WTC11 (cell line): ENCODE measurements around the gene UQCC2. TPM values are rescaled to one million over a fixed set of nuclear protein-coding genes. Genes with fewer than 3 reads are reported as not detected.

Experiments used
- ATAC-seq: fragments of 200-7000 bp; cut with Tn5 transposase; 2 replicates; pipeline ENCODE4 v1.10.0; 2021; ENCODE audit warnings: mild to moderate bottlenecking, moderate library complexity
- CTCF ChIA-PET: fragments of 300-600 bp; sonication (Branson Sonifier 250); formaldehyde crosslinking; loops from one replicate; lab custom pipeline; 2021; ENCODE audit warnings: antibody characterized with exemption; lab: Charles Lee
- POLR2A ChIA-PET: fragments of 350-600 bp; sonication (Branson Sonifier 250); formaldehyde crosslinking; loops from one replicate; lab custom pipeline; 2021; ENCODE audit warnings: antibody characterized with exemption; lab: Charles Lee
- DNase-seq: peaks from one replicate; pipeline ENCODE4 v3.0.0; 2021; ENCODE audit warnings: low spot score
- H3K27ac Mint-ChIP-seq: 2 replicates; pipeline ENCODE4 v1.8.0; 2021; ENCODE audit warnings: mixed read lengths
- H3K27me3 Mint-ChIP-seq: 2 replicates; pipeline ENCODE4 v1.8.0; 2021; ENCODE audit warnings: low read depth, mild to moderate bottlenecking, moderate library complexity, mixed read lengths
- H3K36me3 Mint-ChIP-seq: 2 replicates; pipeline ENCODE4 v1.8.0; 2021; ENCODE audit warnings: mixed read lengths
- H3K4me1 Mint-ChIP-seq: 2 replicates; pipeline ENCODE4 v1.8.0; 2022; ENCODE audit warnings: mixed read lengths
- H3K4me3 Mint-ChIP-seq: 2 replicates; pipeline ENCODE4 v1.8.0; 2021; ENCODE audit warnings: mild to moderate bottlenecking, moderate library complexity, mixed read lengths
- H3K9me3 Mint-ChIP-seq: 2 replicates; pipeline ENCODE4 v1.8.0; 2021; ENCODE audit warnings: mixed read lengths
- ETV6 ChIP-seq: sonication (generic); formaldehyde crosslinking; IDR thresholded peaks from 2 replicates; pipeline ENCODE4 v1.8.1; 2022; ENCODE audit warnings: mild to moderate bottlenecking, missing genetic modification reagents
- JAZF1 ChIP-seq: fragments of 250-450 bp; sonication (Bioruptor Pico); IDR thresholded peaks from 2 replicates; pipeline ENCODE4 v1.9.0; 2021; ENCODE audit warnings: moderate library complexity, mild to moderate bottlenecking, inconsistent platforms
- NFATC4 ChIP-seq: fragments of 250-450 bp; sonication (Bioruptor Pico); IDR thresholded peaks from 2 replicates; pipeline ENCODE4 v1.9.0; 2021; ENCODE audit warnings: mild to moderate bottlenecking
- NR3C1 ChIP-seq: sonication (generic); formaldehyde crosslinking; conservative IDR thresholded peaks from 2 replicates; pipeline ENCODE4 v1.8.1; 2023; ENCODE audit warnings: low read depth, mild to moderate bottlenecking, missing genetic modification reagents
- ZNF219 ChIP-seq: sonication (generic); formaldehyde crosslinking; IDR thresholded peaks from 2 replicates; pipeline ENCODE4 v1.8.0; 2023; ENCODE audit warnings: missing genetic modification reagents, mild to moderate bottlenecking, borderline replicate concordance
- ZNF416 ChIP-seq: fragments of 250-450 bp; sonication (Bioruptor Pico); IDR thresholded peaks from 2 replicates; pipeline ENCODE4 v1.9.0; 2021; ENCODE audit warnings: mild to moderate bottlenecking, inconsistent platforms
- ZNF423 ChIP-seq: fragments of 250-450 bp; sonication (Bioruptor Pico); IDR thresholded peaks from 2 replicates; pipeline ENCODE4 v2.1.2; 2022; ENCODE audit warnings: mild to moderate bottlenecking, moderate library complexity
- total RNA-seq: library from RNA; stranded (reverse); gene quantifications from 3 replicates; pipeline ENCODE4 v1.2.3, GENCODE V29; 2021
- TF ChIP-seq, protein P1 (sequence below): fragments of 250-450 bp; sonication (Bioruptor Pico); conservative IDR thresholded peaks from 2 replicates; pipeline ENCODE4 v1.9.0; 2021; ENCODE audit warnings: mild to moderate bottlenecking
- TF ChIP-seq, protein P2 (sequence below): fragments of 250-450 bp; sonication (Bioruptor Pico); IDR thresholded peaks from 2 replicates; pipeline ENCODE4 v1.8.0; 2021; ENCODE audit warnings: mild to moderate bottlenecking
- TF ChIP-seq, protein P3 (sequence below): sonication (generic); formaldehyde crosslinking; IDR thresholded peaks from 2 replicates; pipeline ENCODE4 v1.8.1; 2022; ENCODE audit warnings: low read depth, missing genetic modification reagents, borderline replicate concordance
- TF ChIP-seq, protein P4 (sequence below): fragments of 200-600 bp; IDR thresholded peaks from 2 replicates; pipeline ENCODE4 v1.8.0; 2022; ENCODE audit warnings: antibody characterized with exemption
- TF ChIP-seq, protein P5 (sequence below): sonication (generic); formaldehyde crosslinking; IDR thresholded peaks from 2 replicates; pipeline ENCODE4 v1.8.0; 2022; ENCODE audit warnings: mild to moderate bottlenecking, missing genetic modification reagents
- TF ChIP-seq, protein P6 (sequence below): sonication (generic); formaldehyde crosslinking; IDR thresholded peaks from 2 replicates; pipeline ENCODE4 v1.8.1; 2023; ENCODE audit warnings: mild to moderate bottlenecking, missing genetic modification reagents
- TF ChIP-seq, protein P7 (sequence below): sonication (generic); formaldehyde crosslinking; IDR thresholded peaks from 2 replicates; pipeline ENCODE4 v1.8.1; 2022; ENCODE audit warnings: low read depth, mild to moderate bottlenecking, moderate library complexity, missing genetic modification reagents, borderline replicate concordance
- TF ChIP-seq, protein P8 (sequence below): sonication (generic); formaldehyde crosslinking; IDR thresholded peaks from 2 replicates; pipeline ENCODE4 v1.8.1; 2022; ENCODE audit warnings: mild to moderate bottlenecking, moderate library complexity, missing genetic modification reagents
- TF ChIP-seq, protein P9 (sequence below): fragments of 250-450 bp; sonication (Bioruptor Pico); IDR thresholded peaks from 2 replicates; pipeline ENCODE4 v2.1.2; 2022; ENCODE audit warnings: mild to moderate bottlenecking, moderate library complexity

UQCC2 gene
- total RNA-seq, 1 experiment from 2014 or later: 65.8 TPM

DNA sequence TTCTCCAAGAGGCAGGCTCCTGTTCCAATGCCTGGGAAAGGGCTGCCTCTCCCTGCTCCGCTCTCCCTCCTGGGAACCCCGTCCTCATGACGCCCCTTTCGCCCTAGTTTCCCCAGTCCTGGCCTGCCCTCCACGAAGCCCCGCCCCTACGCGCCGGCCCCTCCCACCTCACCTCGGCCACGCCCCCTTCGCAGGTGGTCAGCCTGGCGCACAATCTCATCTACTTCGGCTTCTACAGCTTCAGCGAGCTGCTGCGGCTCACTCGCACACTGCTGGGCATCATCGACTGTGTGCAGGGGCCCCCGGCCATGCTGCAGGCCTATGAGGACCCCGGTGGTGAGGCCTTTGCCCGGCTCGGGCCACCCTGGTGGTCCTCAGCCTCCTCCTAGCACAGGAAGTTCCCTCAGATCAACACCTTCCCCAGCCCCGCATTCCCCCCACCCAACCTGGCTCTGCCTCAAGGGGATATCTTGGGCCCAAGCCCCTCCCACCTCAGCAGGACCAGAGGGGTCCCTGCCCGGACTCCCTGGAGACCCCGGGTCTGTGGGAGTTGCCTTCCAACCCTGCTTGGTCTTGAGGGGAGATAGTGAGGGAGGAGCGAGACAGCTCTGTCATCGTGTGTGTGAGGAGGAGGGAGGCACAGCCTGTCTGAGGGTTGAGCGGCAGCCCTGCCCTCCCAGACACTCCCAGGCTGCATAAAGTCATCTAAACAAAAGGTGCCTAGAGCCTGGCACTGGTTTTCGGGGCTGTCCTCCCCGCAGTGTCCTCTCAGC lies 40.3 kb downstream of the UQCC2 start:
- H3K27ac Mint-ChIP-seq: no peak overlapping the region
- no peak overlapping the region for H3K4me3 Mint-ChIP-seq
- peaks cover 33% of the 10 kb centered on the region for H3K36me3 Mint-ChIP-seq
- no peaks in the 10 kb centered on the region for H3K27me3 Mint-ChIP-seq
- no peaks in the 10 kb centered on the region for H3K9me3 Mint-ChIP-seq
- POLR2A ChIA-PET: no interaction called here
- TF ChIP-seq, protein P1, sequence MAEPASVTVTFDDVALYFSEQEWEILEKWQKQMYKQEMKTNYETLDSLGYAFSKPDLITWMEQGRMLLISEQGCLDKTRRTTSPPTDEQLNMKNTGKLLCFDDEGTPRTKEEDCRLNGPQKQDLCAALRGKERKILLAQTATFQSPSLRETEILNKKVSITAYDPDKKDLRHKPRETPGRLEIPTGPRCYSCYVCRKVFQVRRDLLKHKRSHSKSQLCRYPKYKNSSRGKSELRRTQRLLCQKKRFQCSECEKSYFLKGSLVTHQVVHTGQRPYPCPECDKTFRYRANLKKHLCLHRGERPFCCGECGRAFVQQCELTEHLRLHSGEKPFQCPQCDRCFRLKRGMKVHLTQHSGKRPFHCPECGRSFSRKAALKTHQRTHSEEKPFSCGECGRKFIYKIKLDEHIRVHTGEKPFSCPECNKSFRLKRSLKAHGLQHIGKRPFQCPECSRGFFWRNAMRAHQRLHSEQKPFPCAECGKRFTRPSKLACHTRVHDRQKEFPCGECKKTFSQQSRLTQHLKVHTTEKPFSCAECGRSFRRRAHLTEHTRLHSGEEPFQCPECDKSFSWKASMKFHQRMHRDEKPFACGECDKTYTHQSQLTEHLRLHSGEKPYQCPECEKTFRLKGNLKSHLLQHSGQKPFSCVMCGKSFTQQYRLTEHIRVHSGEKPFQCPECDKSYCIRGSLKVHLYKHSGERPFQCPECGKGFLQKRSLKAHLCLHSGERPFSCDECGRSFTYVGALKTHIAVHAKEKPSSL (CRISPR knock-in tag): no peak
- TF ChIP-seq, protein P2, sequence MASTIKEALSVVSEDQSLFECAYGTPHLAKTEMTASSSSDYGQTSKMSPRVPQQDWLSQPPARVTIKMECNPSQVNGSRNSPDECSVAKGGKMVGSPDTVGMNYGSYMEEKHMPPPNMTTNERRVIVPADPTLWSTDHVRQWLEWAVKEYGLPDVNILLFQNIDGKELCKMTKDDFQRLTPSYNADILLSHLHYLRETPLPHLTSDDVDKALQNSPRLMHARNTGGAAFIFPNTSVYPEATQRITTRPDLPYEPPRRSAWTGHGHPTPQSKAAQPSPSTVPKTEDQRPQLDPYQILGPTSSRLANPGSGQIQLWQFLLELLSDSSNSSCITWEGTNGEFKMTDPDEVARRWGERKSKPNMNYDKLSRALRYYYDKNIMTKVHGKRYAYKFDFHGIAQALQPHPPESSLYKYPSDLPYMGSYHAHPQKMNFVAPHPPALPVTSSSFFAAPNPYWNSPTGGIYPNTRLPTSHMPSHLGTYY (CRISPR knock-in tag): no peak
- TF ChIP-seq, protein P3, sequence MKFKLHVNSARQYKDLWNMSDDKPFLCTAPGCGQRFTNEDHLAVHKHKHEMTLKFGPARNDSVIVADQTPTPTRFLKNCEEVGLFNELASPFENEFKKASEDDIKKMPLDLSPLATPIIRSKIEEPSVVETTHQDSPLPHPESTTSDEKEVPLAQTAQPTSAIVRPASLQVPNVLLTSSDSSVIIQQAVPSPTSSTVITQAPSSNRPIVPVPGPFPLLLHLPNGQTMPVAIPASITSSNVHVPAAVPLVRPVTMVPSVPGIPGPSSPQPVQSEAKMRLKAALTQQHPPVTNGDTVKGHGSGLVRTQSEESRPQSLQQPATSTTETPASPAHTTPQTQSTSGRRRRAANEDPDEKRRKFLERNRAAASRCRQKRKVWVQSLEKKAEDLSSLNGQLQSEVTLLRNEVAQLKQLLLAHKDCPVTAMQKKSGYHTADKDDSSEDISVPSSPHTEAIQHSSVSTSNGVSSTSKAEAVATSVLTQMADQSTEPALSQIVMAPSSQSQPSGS: no peak
- TF ChIP-seq, all 79 proteins: peak for 0
- CTCF ChIA-PET: interaction anchor here (1.0 to 2.8 kb wide), 6 partner anchors 29 to 86 kb away, joined by 3 to 10 read pairs (median 3); no protein-coding TSS in a partner anchor
- peak; percentile 73 for ATAC-seq
- H3K4me1 Mint-ChIP-seq: no peaks in the 10 kb centered on the region
- peak; percentile 80 for DNase-seq

DNA sequence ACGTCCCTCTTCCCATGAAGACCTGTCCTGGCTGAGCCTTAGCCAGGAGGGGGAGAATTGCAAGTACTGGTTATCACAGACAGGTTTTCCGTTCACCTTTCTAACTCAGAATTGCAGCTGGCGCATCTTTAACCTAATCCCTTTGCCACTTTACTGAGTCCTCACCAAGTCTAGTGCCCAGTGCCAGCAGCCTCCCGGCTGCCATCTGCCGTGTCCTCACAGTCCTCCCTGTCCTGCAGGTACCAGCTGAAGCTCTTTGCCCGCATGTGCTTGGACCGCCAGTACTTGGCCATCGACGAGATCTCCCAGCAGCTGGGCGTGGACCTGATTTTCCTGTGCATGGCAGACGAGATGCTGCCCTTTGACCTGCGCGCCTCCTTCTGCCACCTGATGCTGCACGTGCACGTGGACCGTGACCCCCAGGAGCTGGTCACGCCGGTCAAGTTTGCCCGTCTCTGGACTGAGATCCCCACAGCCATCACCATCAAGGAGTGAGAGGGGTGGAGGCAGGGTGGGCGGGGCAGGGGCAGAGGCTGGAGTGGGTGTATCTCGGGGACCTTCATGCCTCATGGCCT lies 41.3 kb downstream of the UQCC2 start:
- no peak for ATAC-seq
- Mint-ChIP-seq H3K9me3 (no peaks in the 10 kb centered on the region), H3K4me1 (no peaks in the 10 kb centered on the region), H3K4me3 (no peak overlapping the region), H3K27me3 (no peaks in the 10 kb centered on the region), H3K36me3 (peaks cover 32% of the 10 kb centered on the region), H3K27ac (no peak overlapping the region)
- ChIA-PET POLR2A (no interaction called here), CTCF (interaction anchor here (0.7 kb wide), 1 partner anchor 80 kb away, joined by 4 read pairs; no protein-coding TSS in a partner anchor)
- no peak for DNase-seq
- TF ChIP-seq, protein P4, sequence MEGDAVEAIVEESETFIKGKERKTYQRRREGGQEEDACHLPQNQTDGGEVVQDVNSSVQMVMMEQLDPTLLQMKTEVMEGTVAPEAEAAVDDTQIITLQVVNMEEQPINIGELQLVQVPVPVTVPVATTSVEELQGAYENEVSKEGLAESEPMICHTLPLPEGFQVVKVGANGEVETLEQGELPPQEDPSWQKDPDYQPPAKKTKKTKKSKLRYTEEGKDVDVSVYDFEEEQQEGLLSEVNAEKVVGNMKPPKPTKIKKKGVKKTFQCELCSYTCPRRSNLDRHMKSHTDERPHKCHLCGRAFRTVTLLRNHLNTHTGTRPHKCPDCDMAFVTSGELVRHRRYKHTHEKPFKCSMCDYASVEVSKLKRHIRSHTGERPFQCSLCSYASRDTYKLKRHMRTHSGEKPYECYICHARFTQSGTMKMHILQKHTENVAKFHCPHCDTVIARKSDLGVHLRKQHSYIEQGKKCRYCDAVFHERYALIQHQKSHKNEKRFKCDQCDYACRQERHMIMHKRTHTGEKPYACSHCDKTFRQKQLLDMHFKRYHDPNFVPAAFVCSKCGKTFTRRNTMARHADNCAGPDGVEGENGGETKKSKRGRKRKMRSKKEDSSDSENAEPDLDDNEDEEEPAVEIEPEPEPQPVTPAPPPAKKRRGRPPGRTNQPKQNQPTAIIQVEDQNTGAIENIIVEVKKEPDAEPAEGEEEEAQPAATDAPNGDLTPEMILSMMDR: no peak
- TF ChIP-seq JAZF1 (CRISPR knock-in tag) (no peak), ZNF416 (no peak), NFATC4 (no peak), NR3C1 (no peak), ZNF423 (CRISPR knock-in tag) (no peak), ETV6 (CRISPR knock-in tag) (no peak), ZNF219 (CRISPR knock-in tag) (no peak)
- TF ChIP-seq, protein P5, sequence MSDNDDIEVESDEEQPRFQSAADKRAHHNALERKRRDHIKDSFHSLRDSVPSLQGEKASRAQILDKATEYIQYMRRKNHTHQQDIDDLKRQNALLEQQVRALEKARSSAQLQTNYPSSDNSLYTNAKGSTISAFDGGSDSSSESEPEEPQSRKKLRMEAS: no peak
- TF ChIP-seq, protein P1 (CRISPR knock-in tag): no peak
- TF ChIP-seq, protein P6, sequence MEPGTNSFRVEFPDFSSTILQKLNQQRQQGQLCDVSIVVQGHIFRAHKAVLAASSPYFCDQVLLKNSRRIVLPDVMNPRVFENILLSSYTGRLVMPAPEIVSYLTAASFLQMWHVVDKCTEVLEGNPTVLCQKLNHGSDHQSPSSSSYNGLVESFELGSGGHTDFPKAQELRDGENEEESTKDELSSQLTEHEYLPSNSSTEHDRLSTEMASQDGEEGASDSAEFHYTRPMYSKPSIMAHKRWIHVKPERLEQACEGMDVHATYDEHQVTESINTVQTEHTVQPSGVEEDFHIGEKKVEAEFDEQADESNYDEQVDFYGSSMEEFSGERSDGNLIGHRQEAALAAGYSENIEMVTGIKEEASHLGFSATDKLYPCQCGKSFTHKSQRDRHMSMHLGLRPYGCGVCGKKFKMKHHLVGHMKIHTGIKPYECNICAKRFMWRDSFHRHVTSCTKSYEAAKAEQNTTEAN (CRISPR knock-in tag): no peak
- TF ChIP-seq, protein P7, sequence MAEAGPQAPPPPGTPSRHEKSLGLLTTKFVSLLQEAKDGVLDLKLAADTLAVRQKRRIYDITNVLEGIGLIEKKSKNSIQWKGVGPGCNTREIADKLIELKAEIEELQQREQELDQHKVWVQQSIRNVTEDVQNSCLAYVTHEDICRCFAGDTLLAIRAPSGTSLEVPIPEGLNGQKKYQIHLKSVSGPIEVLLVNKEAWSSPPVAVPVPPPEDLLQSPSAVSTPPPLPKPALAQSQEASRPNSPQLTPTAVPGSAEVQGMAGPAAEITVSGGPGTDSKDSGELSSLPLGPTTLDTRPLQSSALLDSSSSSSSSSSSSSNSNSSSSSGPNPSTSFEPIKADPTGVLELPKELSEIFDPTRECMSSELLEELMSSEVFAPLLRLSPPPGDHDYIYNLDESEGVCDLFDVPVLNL: no peak
- TF ChIP-seq, protein P8, sequence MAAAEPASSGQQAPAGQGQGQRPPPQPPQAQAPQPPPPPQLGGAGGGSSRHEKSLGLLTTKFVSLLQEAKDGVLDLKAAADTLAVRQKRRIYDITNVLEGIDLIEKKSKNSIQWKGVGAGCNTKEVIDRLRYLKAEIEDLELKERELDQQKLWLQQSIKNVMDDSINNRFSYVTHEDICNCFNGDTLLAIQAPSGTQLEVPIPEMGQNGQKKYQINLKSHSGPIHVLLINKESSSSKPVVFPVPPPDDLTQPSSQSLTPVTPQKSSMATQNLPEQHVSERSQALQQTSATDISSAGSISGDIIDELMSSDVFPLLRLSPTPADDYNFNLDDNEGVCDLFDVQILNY (CRISPR knock-in tag): no peak
- TF ChIP-seq, protein P9, sequence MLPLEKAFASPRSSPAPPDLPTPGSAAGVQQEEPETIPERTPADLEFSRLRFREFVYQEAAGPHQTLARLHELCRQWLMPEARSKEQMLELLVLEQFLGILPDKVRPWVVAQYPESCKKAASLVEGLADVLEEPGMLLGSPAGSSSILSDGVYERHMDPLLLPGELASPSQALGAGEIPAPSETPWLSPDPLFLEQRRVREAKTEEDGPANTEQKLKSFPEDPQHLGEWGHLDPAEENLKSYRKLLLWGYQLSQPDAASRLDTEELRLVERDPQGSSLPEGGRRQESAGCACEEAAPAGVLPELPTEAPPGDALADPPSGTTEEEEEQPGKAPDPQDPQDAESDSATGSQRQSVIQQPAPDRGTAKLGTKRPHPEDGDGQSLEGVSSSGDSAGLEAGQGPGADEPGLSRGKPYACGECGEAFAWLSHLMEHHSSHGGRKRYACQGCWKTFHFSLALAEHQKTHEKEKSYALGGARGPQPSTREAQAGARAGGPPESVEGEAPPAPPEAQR (CRISPR knock-in tag): no peak
